ENCODE measurements around the gene NAT14. TPM values are rescaled to one million over a fixed set of nuclear protein-coding genes. Genes with fewer than 3 reads are reported as not detected.

The NAT14 gene
- total RNA-seq, 1 donor: 18.1 TPM

GRCh38 chr19:55535173-55535964, 50.4 kb downstream of the NAT14 start:
- TF ChIP-seq CTCF (IDR thresholded peaks at IDR 0.05; ENCODE audit: insufficient read depth, low read depth, low read length): no peak
- DNase-seq (ENCODE audit: low read depth): no peak
- H3K4me3 ChIP-seq (ENCODE audit: low read depth, low read length): no peak overlapping the region

- H3K4me3 ChIP-seq (ENCODE audit: low read depth, low read length): no peak overlapping the region
- DNase-seq (ENCODE audit: low read depth): no peak
- no peak for TF ChIP-seq CTCF (IDR thresholded peaks at IDR 0.05; ENCODE audit: insufficient read depth, low read depth, low read length)
Measured at GRCh38 chr19:55535965-55536350, 51.0 kb downstream of the NAT14 start.

GRCh38 chr19:55536366-55536765, 51.4 kb downstream of the NAT14 start:
- H3K4me3 ChIP-seq (ENCODE audit: low read depth, low read length): no peak overlapping the region
- TF ChIP-seq CTCF (IDR thresholded peaks at IDR 0.05; ENCODE audit: insufficient read depth, low read depth, low read length): no peak
- no peak for DNase-seq (ENCODE audit: low read depth)

Other genes starting within 250 kb of the NAT14 start
- 35.1 and 38.9 TPM in 2 replicates for gene PPP6R1, start 226.2 kb upstream of the NAT14 start, total RNA-seq
- 25.0 and 31.9 TPM in 2 replicates for gene HSPBP1, start 205.1 kb upstream of the NAT14 start, total RNA-seq
- gene BRSK1, start 201.2 kb upstream of the NAT14 start, total RNA-seq: 5.6 and 6.1 TPM in 2 replicates
- not detected in 2 replicates for gene TMEM150B, start 159.8 kb upstream of the NAT14 start, total RNA-seq
- 6.9 and 8.7 TPM in 2 replicates for gene KMT5C, start 145.3 kb upstream of the NAT14 start, total RNA-seq
- gene COX6B2, start 130.5 kb upstream of the NAT14 start, total RNA-seq: under 0.01 TPM in 1 of 2 replicates, not detected in the other
- gene GARIN5B, start 121.9 kb upstream of the NAT14 start, total RNA-seq: not detected in 2 replicates
- gene IL11, start 114.7 kb upstream of the NAT14 start, total RNA-seq: 3.0 and 5.2 TPM in 2 replicates
- gene TMEM190, start 108.4 kb upstream of the NAT14 start, total RNA-seq: not detected in 2 replicates
- gene TMEM238, start 100.9 kb upstream of the NAT14 start, total RNA-seq: not detected in 2 replicates
- gene RPL28, start 99.3 kb upstream of the NAT14 start, total RNA-seq: 124 and 164 TPM in 2 replicates
- gene UBE2S, start 77.4 kb upstream of the NAT14 start, total RNA-seq: 108 and 155 TPM in 2 replicates
- gene SHISA7, start 41.9 kb upstream of the NAT14 start, total RNA-seq: not detected in 2 replicates
- gene ISOC2, start 23.5 kb upstream of the NAT14 start, total RNA-seq: 57.9 and 74.4 TPM in 2 replicates
- not detected in 2 replicates for gene C19orf85, start 20.4 kb upstream of the NAT14 start, total RNA-seq
- gene ZNF628, start 8.6 kb upstream of the NAT14 start, total RNA-seq: 0.86 and 2.6 TPM in 2 replicates
- gene SSC5D, start 3.2 kb downstream of the NAT14 start, total RNA-seq: 21.2 and 23.2 TPM in 2 replicates
- not detected in 2 replicates for gene SBK2, start 51.9 kb downstream of the NAT14 start, total RNA-seq
- under 0.01 TPM in 2 replicates for gene SBK3, start 60.4 kb downstream of the NAT14 start, total RNA-seq
- gene ZNF579, start 95.7 kb downstream of the NAT14 start, total RNA-seq: 5.6 and 7.7 TPM in 2 replicates
- gene FIZ1, start 114.3 kb downstream of the NAT14 start, total RNA-seq: 4.3 and 5.2 TPM in 2 replicates
- 4.7 and 6.4 TPM in 2 replicates for gene ZNF524, start 115.1 kb downstream of the NAT14 start, total RNA-seq
- gene ZNF865, start 120.5 kb downstream of the NAT14 start, total RNA-seq: 1.3 and 1.9 TPM in 2 replicates
- gene ZNF784, start 139.4 kb downstream of the NAT14 start, total RNA-seq: 5.6 and 7.4 TPM in 2 replicates
- gene ZNF580, start 155.8 kb downstream of the NAT14 start, total RNA-seq: 5.5 and 5.6 TPM in 2 replicates
- 11.0 and 13.0 TPM in 2 replicates for gene ZNF581, start 158.5 kb downstream of the NAT14 start, total RNA-seq
- gene CCDC106, start 163.0 kb downstream of the NAT14 start, total RNA-seq: 7.8 and 9.0 TPM in 2 replicates
- 99.9 and 111 TPM in 2 replicates for gene U2AF2, start 169.8 kb downstream of the NAT14 start, total RNA-seq
- gene EPN1, start 190.0 kb downstream of the NAT14 start, total RNA-seq: 17.7 and 31.2 TPM in 2 replicates

Data from fibroblast of villous mesenchyme (primary cell).